ENCODE data around the gene GPR39.

DNA sequence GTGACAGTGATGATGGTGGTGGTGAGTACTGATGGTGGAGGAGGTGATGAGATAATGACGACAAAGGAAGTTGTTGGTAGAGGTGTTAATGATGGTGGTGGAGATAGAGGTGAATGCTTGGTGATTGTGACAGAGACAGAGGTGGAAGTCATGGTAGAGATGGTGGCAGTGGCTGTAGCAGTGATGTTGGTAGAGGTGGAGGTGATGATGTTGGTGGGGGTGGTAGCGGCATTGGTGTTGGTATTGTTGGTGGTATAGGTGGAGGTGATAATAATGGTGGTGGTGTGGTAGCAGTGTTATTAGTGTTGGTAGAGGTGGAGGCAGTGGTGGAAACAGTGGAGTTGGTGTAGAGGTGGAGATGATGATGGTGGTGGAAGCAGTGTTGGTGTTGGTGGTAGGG is 217.0 kb downstream of the GPR39 start:
- TF ChIP-seq, protein P1, sequence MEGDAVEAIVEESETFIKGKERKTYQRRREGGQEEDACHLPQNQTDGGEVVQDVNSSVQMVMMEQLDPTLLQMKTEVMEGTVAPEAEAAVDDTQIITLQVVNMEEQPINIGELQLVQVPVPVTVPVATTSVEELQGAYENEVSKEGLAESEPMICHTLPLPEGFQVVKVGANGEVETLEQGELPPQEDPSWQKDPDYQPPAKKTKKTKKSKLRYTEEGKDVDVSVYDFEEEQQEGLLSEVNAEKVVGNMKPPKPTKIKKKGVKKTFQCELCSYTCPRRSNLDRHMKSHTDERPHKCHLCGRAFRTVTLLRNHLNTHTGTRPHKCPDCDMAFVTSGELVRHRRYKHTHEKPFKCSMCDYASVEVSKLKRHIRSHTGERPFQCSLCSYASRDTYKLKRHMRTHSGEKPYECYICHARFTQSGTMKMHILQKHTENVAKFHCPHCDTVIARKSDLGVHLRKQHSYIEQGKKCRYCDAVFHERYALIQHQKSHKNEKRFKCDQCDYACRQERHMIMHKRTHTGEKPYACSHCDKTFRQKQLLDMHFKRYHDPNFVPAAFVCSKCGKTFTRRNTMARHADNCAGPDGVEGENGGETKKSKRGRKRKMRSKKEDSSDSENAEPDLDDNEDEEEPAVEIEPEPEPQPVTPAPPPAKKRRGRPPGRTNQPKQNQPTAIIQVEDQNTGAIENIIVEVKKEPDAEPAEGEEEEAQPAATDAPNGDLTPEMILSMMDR (conservative IDR thresholded peaks at IDR 0.05; ENCODE audit: low read depth, low read length): no peak
- TF ChIP-seq EZH2phosphoT487 (IDR thresholded peaks at IDR 0.05; ENCODE audit: borderline replicate concordance, low read length): no peak

Measured in PC-3 (cell line).